AG10803 (cell line): ENCODE results near the gene CDK5R1.
A peak's percentile ranks its signal among the peaks of the same experiment; 100 is the strongest.
"Not testable (repeated sequence)": the region's sequence is repeated elsewhere in the genome, so short reads cannot be mapped to it uniquely, and the experiment has no call there.

Experiments used
- DNase-seq: peaks from one replicate; pipeline ENCODE4 v3.0.0; 2010; ENCODE audit warnings: low read depth
- H3K4me3 ChIP-seq: 2 replicates; pipeline ENCODE4 v1.5.1; 2011; ENCODE audit warnings: mild to moderate bottlenecking, low read length, control low read depth
- CTCF ChIP-seq: conservative IDR thresholded peaks from 2 replicates; pipeline ENCODE4 v1.5.1; 2011; ENCODE audit warnings: mild to moderate bottlenecking, low read length, control low read depth, inconsistent platforms

CDK5R1 gene

GRCh38 chr17:32445971-32446370 lies 40.8 kb upstream of the CDK5R1 start:
- DNase-seq, result peak; percentile 10
- no peak for TF ChIP-seq CTCF
- peak overlapping the region; percentile 91 for H3K4me3 ChIP-seq

- no peak for DNase-seq
- no peak overlapping the region for H3K4me3 ChIP-seq
- TF ChIP-seq CTCF, result no peak
Measured at GRCh38 chr17:32446949-32447348, 39.8 kb upstream of the CDK5R1 start.

DNA sequence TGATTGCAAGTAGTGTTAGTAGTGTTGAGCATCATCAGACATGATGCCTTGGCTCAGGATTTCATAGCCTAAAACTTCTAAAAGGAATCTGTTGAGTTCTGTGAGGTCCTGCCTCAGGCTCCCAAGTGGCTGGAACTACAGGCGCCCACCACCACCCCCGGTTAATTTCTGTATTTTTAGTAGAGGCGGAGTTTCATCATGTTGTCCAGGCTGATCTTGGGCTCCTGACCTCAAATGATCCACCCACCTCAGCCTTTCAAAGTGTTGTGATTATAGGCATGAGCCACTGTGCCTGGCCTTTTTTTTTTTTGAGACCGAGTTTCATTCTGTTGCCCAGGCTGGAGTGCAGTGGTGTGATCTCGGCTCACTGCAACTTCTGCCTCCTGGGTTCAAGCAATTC lies 36.8 kb upstream of the CDK5R1 start:
- no peak for DNase-seq
- no peak for TF ChIP-seq CTCF
- no peak overlapping the region for H3K4me3 ChIP-seq

DNA sequence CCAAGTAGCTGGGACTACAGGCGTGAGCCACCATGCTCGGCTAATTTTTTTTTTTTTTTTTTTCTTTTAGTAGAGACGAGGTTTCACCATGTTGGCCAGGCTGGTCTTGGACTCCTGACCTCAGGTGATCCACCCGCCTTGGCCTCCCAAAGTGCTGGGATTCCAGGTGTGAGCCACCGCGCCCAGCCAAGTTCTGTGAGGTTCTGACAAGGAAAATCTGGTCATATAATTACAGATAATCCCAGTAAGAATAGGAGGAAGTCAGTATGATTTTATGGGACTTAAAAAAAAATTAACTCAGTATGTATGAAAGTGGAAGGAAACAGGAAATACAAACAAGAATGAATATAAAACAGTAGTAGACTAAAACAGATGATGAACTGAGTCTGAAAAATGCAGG lies 36.4 kb upstream of the CDK5R1 start:
- not testable (repeated sequence) for H3K4me3 ChIP-seq, DNase-seq

DNA sequence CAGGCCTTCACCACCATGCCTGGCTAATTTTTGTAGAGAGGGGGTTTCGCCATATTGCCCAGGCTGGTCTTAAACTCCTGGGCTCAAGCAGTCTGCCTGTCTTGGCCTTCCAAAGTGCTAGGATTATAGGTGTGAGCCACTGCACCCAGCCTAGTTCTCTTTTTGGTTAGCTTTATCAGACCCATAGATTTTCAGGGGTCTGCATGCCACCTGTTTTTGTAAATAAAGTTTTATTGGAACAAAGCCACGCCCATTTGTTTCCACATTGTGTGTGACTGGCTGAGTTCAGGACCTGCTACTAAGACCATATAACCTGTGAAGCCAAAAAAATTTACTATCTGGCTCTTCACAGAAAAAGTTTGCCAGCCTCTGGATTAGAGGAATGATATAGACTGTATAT lies 34.9 kb upstream of the CDK5R1 start:
- H3K4me3 ChIP-seq, result no peak overlapping the region
- no peak for TF ChIP-seq CTCF
- DNase-seq, result no peak

DNA sequence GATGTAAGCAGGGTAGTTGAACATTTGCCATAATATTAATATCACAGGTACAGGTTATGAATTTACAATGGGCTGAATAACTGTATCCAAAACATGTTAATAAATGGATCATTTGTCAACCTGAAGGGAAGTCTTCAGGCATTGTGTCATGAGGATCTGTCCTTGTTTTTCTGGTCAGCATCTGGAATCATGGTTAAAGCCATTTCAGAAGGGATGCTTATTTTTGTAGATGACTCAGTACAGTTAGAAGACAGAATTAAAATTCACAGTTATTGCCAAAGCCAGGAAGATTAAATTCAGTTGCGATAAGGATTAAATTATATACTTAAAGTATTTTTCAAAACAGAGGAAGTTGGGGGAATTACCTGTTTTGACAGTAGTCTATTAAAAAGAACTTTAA lies 34.5 kb upstream of the CDK5R1 start:
- DNase-seq, result peak; percentile 11
- no peak for TF ChIP-seq CTCF
- H3K4me3 ChIP-seq, result no peak overlapping the region

- no peak overlapping the region for H3K4me3 ChIP-seq
- no peak for DNase-seq
- TF ChIP-seq CTCF, result no peak
Measured at GRCh38 chr17:32453370-32453769, 33.4 kb upstream of the CDK5R1 start.

GRCh38 chr17:32458371-32458770 lies 28.4 kb upstream of the CDK5R1 start:
- H3K4me3 ChIP-seq, result no peak overlapping the region
- TF ChIP-seq CTCF, result no peak
- DNase-seq, result no peak
